Right kidney (tissue), 1 donor: Measurements from ENCODE around the gene PCF11.

Experiments
- DNase-seq: peaks from one replicate; pipeline ENCODE4 v3.0.0-alpha.2; 2016

Gene PCF11

DNA sequence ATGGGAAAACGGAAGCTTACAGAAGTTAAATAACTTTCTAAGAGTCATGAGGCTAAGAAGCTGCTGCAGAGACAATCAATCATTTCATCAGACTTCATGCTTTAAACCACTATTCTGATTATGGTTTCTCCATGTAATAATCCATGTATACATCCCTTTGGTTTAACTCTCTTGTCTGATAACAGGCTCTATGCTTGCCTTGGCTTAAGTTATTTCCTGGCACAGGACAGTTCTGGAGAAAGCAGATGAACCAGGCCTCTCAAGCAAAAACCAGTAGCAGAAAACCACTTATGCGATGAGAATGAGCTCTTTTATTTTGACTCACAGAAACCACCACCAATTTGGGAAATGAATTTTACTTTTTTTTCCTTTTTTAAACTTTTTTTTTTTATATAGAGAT lies 6.5 kb upstream of the PCF11 start:
- DNase-seq: no peak

DNA sequence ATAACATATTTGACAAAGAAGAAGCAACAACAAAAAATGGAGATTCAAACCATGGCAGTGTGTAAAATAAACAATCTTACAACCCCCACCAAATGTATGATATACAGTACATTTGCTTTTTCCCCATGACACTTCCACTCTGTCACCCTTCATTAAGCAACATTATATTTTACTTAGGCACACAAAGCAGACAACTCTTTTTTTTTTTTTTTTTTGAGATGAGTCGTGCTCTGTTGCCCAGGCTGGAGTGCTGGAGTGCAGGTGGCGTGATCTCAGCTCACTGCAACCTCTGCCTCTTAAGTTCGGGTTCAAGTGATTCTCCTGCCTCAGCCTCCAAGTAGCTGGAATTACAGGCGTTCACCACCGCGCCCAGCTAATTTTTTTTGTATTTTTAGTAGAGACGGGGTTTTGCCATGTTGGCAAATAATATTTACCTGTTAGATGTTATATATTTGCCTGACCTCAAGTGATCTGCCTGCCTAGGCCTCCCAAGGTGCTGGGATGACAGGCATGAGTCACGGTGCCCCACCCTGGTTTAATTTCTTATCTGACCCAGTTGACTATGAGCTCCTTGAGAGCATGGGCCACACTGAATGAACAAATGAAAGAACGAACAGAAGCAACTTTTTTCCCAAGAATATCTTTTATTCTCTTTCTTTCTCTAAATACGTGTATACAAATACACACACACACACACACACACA lies 5.5 kb upstream of the PCF11 start:
- DNase-seq: no peak

DNA sequence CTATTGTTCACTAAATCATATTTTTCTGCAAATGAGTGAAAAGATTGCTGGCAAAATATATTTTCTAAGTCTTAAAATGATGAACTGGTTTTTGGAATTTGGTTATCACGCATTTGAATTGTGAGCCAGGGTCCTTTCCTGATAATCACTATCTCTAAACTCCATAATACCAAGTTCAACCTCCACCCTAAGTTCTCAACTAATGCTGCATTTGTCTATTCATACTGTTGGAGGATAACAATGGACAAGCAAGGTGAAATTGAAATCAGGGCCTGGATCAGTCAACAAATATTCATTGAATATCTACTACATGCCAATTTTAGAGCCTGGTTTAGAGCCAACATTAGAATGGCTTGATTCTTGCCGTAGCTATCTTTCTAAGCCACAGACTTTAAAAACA lies 4.7 kb upstream of the PCF11 start:
- DNase-seq: no peak

DNA sequence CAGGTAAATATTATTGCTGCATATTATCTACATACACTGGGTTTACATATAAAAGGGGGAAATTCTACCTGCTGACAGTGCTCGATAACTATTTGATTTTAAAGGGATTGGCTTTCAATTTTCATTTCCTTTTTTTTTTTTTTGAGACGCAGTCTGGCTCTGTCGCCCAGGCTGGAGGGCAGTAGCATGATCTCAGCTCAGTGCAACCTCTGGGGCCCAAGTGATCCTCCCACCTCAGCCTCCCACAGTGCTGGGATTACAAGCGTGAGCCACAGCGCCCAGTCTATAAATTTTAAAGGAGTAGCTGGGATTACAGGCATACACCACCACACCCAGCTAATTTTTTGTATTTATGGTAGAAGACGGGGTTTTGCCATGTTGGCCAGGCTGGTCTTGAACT lies 3.2 kb upstream of the PCF11 start:
- DNase-seq: no peak

DNA sequence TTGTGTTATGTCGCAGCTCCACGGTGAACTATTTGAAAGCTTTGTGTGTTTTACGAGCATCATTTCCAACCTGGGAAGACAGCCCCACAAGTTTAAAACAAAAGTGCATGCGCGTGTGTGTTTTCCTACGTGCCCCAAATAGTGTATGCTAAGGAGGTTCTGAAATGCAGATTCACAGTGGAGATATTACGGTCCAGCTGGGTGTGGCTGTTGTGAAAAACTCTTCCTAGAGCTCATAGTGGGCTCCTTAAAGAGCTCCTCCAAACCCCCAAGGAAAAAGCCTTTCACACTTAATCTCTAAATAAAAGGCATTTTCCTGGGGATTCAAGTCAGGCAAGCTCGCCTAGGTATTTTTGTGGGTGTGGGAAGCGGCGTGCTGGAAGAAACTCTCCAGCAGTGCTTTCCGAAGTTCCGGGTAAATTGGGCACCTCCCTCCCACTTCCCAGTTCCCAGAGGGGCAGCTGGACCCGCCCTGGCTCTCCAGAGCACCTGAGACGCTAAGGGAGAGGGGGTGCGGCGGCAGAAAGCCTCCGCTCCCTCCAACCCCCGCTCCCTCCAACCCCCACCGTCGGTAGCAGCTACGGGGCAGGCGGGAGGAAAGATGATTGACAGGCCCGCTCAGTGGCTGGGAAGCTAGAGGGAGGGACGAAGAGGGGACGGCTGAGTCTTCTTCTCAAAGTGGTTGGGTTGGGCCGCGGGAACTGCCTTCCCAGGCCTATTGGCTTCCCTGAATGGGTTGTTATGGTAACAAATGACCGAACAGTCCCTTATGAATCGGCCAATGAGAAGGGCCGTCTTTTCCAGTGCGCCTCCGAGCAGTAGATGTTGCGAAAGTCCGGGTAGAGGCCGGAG lies 561 bp upstream of the PCF11 start:
- peak; percentile 85 for DNase-seq

DNA sequence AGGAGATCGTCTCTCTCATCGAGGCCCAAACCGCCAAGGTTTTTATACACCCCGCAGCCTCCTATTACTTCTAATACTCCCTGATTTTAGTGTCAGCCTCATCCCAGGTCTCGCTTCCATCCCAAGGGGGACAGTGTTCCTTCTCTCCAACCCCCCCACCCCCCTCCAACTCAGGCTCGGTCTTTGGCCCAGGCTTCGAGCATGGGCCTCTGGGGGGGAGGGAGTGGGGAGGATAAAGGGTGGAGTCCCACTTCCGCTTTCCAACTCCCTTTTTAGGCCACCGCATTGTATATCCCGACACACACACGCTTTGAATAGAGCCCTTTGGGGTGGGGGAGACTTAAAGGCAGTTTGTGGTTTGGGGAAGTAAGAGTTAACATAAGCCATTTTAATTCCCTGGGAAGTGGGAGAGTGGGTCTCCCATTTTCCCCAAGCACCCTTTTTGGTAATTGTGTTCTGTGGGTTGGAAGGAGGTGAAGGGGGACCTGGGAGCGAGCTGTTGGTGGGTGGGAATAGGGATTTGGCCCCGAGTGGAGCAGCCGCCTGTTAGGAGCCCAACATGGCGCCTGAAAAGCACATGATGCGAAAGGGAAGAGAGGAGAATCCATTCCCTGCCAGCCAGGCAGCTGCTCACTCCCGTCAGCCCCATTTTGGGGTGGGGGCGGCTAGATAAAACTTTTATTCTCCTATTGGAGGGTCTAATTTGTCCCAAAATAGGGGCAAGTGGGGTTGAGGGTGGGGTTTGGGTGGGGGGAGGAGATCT lies 844 bp downstream of the PCF11 start:
- peak; percentile 81 for DNase-seq

DNA sequence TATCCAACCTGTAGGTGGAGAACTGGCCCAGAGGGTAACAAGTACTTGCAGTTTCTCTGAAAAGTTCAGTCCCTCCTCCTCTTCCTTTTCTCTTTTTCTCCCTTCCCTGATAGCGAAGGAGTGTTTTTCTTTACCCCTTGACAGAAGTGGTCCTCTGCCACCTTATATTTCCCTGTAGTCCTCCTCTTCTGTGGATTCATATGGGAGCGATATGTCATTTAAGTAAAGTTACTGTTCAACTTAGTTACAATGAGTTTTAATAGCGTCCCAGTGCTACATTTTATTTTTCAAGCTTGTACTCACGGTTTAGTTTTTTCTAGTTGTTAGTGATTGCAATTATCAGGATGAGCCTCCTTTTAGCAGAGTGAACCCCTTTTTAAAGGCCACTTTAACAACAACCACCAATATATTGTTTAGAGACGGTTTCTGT lies 1.4 kb downstream of the PCF11 start:
- DNase-seq: no peak

DNA sequence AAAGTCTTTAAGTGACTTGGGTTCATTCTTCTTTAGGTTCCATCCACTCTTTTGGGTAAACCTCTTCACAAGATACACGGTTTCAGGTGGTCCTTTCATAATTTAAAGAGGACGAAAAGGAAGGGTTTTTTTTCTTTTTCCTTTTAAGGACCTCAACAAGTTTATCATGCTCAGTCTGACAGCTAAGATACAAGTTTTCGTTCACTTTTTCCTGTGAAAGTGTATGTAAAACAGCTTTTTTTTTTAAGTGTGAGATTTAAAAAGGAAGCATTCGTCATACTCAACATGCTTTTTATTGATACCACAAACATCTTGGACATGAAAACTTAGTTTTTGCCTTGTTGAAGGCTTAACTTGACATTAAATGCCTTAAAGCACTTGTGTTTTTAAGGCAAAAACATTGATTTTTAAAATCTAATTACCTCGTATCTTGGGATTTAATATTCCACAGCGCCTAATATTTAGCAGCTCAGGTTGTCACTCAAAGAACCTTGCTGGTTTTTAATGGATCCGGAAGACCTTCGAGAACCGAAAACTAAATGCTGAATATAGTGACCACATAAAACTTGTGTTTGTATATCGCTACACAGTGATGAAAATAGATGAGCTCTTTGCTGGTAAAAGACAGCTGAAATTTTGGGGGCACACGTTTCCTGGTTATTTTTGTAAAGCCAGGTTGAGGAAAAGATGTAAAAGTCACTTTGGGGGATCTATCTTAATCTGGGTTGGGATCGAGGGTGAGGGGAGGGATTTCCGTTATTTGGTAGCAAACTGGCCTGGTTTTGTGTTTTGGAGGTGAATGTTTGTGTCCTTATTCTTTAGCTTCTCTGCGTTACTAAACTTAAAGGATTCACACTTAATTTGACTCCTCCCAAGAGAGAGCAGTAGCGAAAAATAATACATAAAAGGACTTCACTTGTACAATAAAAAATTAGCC lies 2.3 kb downstream of the PCF11 start:
- DNase-seq: no peak

DNA sequence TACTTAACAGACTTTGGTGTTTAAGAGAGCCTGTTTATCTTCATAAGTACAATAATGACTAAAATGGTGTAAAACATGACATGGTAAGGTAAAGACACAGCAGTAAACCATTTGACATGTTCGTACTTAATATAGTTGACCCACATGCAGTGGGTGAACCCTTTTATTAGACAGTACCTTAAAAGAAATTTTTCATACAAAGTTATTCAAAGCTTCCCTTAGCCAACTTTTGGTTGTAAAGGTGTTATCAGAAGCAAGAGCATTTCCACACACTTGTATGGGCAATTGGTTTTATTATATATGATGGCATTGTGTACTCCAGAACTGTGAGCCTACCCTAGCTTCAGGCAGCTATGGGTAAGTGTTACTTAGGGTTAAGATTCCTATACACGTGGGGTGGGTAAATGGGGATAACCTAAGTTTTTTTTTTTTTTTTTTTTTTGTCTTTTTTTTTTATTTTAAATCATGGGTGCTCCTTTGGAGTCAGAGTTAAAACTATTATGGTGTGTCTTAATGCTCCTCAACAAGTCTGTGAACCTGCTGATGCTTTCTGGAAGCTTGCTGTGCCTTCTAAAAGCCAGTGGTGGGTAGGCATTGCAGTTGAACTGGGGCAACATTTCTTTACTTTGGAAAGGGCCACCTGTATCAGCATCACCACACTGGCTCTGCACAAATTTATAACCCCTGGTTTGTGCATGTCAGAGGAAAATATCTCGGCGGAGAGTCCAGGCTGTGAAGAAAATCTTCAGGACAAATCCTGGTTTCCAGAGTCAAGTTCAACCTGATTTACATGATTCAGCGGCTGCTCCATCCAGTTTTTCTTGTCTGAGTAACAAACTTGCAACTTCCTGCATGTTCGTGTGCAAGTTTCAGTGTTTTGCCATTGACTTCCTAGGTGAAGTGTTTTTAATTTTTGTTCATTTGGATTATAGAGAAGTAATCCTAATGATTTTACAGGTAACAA lies 3.3 kb downstream of the PCF11 start:
- no peak for DNase-seq

DNA sequence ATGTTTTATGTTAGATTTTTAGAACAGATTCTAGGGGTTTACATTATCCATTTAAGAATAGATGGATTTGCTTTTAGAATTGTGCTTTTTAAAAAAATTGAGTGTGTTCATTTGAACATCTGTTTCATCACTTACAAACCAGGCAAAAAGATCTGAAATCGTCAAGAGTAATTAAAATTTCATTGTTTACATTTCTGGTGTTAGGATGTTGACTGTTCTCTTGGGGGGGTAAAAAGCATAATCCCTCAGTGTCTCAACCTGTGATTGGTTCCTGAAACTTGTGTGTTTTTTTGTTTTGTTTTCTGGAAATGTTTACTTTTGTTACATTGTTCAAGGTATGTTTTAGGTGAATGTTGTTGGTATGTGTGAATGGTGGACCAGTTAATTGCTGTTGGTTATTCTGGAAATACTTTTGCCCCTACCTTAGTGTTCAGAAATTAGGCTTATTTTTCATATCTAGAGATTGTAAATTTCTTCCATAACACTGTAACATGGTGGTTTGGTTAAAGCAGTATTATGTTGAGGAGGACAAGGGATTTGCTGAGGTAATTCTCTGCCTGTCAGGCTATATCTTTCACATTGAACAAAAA lies 4.8 kb downstream of the PCF11 start:
- DNase-seq: no peak

DNA sequence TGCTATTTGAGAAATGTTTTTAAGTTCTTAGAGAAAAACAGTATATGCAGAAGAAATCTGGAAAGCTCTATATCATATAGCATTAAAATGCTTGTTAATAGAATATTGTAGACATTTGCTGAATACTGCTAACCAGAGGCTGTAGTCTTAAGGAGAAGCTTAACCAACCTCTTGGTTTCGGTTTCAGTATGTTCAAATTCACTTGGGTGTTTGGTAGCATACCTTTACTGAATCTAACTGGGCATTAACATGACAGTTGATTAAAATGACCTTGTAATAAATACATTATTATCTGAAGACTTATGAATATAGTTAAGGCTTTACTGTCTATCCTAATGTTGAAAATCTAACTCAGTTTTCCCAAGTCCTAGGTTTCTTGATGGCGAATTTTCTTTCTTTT lies 5.4 kb downstream of the PCF11 start:
- no peak for DNase-seq

DNA sequence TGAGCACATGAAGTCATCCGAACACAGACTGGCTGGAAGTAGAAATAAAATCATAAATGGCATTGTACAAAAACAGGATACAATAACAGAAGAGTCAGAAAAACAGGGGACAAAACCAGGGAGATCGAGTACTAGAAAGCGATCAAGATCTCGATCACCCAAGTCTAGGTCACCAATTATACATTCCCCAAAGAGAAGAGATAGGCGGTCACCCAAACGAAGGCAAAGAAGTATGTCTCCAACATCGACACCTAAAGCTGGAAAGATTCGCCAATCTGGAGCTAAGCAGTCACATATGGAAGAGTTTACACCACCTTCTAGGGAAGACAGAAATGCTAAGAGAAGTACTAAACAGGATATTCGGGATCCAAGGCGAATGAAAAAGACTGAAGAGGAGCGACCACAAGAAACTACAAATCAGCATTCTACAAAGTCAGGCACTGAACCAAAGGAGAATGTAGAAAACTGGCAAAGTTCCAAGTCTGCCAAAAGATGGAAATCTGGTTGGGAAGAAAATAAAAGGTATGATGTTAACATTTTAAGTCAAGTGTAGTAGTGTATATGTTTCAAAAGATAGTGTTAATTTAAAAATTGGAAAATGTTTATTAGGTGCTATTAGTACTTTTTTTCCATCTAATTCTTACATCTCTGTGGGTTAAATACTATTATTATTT lies 9.4 kb downstream of the PCF11 start:
- no peak for DNase-seq

DNA sequence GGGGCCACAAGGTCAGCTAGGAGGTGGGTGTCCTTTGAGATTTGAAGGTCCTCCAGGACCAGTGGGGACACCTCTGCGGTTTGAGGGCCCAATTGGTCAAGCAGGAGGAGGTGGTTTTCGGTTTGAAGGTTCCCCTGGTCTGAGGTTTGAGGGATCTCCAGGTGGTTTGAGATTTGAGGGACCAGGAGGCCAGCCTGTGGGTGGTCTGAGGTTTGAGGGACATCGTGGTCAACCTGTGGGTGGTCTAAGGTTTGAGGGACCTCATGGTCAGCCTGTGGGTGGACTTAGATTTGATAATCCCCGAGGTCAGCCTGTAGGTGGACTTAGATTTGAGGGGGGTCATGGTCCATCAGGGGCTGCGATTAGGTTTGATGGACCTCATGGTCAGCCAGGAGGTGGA lies 11.8 kb downstream of the PCF11 start:
- no peak for DNase-seq

DNA sequence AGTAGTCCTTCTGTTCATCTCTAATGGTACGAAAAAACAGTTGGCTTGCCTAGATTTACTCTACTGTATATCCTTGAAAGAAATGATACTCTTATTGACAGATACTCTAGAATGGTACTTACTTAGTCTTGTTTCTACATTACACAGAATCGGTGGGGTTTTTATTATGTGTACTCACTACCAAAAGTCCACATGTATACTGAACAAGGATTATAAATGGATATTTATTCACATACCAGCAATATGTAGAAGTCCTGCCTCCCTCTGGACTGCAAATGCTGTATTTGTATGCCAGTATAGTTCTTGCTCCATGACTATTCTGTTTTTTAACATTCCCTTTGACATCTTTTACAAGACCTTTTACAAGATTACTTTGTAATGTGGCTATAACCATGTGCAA lies 13.9 kb downstream of the PCF11 start:
- no peak for DNase-seq

DNA sequence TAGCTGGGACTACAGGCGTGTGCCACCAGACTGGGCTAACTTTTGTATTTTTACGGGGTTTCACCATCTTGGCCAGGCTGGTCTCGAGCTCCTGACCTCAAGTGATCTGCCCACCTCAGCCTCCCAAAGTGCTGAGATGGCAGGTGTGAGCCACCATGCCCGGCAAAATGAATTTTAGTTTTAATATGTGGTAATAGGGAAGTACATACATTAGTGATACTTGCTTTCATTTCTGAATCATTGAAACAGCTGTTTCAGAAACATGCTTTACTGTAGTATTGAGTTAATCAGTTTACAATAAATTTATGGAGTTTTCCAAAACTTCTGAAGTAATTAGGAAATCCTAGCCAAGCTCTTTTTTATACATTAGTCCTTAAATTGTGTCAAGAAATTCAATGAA lies 15.6 kb downstream of the PCF11 start:
- no peak for DNase-seq

DNA sequence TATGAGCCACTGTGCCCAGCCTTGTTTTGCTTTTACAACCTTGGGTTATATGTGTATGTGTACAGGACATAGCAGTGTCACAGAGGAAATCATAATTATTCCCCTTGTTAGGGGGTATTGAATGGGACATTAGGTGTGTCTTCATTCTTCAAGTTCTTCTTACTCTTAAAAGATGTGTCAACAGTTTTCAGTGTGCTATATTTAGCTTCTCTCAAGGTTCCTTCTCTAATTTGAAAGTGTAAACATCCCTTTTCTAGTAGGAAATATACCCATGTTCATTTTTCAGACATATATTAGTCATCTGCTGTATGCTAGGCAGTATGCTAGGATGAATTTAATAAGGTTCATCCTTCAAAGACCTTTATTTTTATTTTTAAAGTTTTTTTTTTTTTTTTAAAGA lies 17.1 kb downstream of the PCF11 start:
- no peak for DNase-seq

DNA sequence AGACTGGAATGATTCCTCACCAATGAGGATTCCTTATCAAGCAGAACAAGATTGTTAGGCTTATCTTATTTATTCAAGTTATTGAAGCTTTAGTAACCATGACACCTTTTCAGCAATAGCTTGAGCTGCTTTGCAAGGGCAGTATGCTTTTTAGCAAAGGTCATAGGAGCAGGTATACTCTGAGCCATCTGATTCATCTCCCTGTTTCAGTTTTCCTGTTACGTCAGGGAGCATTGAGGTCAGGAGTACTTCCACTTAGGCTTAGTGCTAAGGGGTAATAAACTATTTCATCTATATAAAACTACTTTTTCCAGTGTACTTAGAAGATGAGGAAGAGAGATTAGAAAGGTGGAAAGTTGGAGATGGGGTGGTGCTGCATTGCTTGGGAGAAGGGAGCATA lies 18.9 kb downstream of the PCF11 start:
- DNase-seq: no peak

DNA sequence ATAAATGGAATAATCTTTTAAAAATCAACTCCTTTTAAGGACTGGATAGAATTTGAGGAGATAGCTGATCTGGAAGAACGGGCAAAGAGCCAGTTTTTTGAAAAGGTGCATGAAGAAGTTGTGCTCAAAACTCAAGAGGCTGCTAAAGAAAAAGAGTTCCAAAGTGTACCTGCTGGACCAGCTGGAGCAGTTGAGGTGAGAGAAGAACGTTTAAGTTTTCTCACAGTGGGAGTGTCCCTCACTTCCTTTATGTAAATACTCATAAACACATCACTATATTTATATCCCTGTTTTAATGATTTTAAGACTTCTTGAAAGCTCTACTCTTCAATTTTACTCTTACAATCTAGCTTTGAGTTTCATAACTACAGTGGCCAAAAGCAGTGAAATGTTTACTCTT lies 24.9 kb downstream of the PCF11 start:
- DNase-seq: no peak

DNA sequence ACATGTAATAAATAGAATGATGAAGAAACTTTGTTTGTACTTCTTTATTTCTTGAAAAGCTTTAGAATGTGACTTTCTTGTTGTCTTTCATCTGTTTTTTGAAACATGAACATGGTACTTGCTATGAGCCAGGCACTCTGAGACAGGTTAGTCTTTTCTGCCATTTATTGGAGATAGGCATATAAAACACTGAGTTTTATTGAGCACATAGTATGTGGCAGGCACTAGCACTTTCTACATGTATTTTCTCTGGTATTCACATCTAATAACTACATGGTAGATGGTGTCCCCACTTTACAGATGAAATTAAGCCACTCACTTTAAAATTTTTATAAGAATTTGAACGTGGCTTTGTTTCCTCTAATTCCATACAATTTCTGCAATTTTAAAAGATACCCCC lies 28.8 kb downstream of the PCF11 start:
- no peak for DNase-seq

DNA sequence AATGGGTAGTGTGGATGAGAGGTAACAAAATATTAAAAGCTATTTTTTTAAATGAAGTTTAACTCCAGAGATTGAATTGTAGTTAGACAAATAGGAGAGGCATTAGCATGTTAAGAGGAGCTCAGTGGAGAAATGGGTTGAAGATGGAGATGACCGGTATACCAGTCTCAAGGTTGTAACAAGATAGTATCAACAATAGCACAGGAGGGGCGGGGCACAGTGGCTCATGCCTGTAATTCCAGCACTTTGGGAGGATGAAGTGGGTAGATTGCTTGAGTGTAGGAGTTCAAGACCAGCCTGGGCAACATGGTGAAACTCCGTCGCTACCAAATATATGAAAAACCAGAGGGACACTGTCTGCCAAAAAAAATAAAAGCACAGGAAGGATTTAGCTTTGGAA lies 30.5 kb downstream of the PCF11 start:
- DNase-seq: no peak
